HPDE6-E6E7 (cell line): ENCODE measurements around the gene CAMSAP1.
A peak's percentile ranks its signal among the peaks of the same experiment; 100 is the strongest.

Source experiments
- DNase-seq: peaks from one replicate; pipeline ENCODE4 v3.0.0; 2011; ENCODE audit warnings: missing footprints; ENCODE audit errors: extremely low spot score

CAMSAP1 gene

DNA sequence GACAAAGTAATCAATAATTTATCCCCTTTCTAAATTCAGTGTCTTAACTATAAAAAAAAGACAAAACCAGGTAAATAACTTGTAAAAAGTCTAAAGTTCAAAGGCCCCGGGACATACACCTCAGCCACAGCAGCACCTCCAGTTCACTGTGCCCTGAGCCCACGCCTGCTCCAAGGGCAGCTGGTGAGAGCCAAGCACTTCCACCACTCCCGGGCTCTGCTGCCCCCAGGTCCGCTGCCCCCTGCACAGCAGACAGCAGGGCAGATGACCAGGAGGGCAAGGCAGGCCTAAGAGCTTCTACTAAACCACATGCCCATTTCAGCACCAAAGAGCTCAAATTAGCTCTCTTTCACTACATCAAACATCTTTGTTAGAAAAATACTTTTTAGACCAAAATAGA is 91.9 kb downstream of the CAMSAP1 start:
- DNase-seq = no peak

DNA sequence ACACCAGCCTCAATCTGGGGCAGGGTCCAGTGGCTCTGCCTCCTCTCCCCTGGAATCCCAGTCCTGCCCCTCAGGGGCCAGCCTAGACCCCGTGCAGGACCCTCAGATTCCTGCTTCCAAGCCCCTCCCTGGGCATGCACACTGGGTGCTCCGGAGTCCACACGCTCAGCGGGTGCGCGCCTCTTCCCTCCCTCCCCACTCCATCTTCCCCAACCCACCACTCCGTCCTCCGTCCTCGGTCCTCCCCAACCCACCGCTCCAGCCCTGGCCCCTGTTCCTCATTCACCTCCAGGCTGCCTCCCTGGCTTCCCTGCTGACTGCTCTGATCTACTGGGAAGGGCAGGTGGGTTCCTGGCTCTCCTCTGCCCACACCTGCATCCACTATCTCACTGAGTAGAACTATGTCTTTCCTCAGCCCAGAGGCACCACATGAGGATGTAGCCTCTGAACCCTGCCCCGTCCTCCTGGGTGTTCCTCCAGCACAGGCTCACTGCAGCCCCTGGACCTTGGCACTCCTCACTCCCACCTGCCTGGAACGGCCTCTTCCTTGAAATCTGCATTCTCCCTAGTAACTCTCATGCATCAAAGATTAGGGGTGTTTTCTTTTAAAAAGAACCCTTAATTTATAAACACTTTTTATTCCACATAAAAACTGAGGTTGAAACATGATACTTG is 92.8 kb downstream of the CAMSAP1 start:
- no peak for DNase-seq

DNA sequence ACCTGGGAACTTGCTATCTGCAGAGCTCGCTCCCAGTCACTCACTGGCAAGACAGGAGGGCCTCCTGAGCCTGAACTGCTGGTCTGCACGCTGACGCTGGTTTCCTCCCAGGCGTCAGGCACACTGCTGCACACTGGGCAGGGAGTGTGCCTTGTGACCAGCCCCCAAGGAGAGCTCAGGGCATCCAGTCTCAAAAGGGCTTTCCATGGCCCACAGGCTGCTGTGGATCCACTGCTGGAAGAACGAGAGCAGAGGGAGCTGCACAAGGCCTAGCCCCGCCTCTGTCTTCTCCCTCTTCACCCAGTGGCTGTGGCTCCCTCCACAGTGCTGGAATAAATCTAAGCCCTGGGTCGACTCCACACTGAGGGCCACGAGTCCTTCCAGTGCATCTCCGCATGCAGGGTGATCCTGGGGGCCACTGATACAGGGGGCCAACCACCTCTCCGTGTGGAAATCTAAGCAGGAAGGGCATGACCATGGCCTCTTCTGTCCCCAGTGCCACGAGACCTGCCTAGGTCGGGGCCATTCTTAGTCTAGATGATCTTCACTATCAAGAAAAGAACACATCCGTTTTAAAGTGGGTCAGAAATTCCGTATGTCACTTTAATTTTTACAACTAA is 93.6 kb downstream of the CAMSAP1 start:
- no peak for DNase-seq

DNA sequence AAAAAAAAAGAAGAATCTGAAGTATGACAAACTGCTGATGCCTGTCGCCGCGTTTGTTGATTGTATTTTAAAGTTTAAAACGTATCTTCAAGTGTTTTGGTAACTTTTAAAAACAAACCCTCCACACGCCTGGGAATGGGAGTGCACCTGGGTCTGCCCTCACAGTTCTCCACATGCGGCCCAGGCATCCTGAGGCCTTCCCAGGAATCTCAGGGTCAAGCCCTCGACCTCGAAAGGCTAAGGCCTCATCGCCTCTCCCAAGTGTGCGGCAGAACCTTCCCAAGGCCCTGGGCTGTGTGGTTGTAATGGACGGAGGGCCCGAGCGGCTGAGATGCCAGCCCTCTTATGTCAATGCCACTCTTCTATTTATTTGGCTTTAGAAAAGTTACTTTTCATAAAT is 94.4 kb downstream of the CAMSAP1 start:
- DNase-seq = no peak

DNA sequence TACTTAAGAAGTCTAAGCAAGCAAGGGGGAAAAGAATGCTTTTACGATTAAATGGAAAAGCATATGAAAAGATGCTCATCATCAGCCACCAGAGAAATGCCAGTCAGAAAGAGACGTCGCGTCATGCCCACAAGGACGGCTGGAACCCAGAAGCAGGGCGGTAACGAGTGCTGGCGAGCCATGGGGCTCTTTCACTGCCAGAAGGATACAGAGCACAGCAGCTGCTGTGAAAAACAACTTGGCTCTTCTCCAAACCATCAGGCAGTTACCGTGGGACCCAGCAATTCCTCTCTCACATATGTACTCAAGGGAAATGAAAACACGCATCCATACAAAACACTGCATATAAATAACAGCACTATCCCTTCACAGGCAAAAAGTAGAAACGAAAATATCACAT is 95.5 kb downstream of the CAMSAP1 start:
- DNase-seq = no peak

DNA sequence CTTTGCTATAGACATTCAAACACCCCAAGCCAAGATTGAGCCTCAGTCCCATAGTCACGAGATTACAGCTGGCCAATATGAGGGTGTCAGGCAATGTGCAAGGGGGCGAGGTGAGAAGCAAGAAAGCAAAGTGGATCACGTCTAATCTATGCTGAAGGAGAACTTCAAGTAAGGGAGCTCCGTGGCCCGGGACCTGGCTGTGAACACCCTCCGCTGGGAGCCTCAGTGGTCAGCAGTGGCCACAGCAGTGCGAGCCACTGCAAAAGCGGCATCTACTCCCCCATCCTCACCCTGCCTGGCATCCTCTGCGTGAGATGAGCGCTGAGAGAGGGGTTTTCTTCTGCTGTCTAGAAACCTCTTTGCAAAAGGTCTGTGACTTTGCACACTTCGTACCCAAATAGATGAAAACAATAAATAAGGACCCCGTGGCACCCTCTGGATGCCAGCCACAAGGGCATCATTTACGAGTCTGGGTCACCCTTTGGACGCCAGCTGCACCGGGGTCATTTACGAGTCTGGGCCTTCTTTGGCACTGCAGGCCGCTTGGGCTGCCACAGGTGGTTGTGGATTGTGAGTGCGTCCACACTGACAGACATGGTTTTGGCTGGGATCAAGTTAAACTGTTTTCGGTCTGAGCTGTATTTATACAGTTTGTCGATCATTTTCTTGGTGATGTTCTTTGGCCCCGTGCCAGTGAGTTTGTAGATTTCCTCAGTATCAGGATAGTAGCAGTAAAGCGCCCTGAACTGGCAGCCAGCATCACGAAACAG is 96.4 kb downstream of the CAMSAP1 start:
- DNase-seq = no peak

DNA sequence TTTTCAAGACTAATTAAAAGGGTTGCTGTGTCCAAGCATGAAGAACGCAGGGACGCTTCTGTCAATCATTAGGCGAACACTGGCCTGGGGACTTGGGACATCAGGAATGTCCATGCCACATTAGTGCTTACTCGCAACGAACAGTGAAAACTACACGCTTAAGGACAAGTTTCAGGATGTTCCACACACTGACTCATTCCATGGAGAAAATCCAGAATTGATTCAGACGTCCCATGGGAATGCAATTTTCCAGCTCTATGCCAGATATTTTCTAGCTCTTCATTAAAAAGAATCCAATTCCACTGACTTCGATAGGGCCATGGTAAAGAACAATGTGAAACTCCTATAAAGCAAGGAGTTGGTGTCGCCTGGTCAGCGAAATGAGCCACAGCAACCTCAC is 98.2 kb downstream of the CAMSAP1 start:
- DNase-seq = no peak

DNA sequence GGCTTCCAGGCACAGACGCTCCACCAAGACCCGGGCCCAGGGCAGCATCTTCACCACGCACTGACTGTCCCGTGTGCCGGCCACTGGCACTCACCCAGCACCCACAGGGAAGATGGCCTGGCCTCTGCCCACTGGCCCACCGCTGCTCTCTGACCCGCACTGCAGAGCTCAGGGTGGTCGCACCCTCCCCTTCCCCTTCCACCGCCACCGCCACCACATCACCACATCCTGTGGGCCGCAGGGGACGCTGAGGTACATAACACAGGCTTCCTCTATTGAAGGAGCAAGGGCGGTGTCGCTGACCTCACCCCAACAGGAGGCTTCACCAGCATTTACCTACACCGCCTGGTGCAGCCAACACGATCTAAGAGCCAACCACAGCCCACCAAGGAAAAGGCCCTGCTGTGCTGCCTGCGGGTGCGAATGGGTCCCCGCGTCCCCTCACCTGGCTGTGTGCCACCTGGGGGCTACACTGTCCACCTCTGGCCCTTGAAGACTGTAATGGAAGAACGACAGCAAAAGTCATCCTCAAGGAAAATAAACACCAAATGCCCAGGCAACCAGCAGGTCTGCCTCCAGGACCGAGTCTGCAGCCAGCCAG is 101.8 kb downstream of the CAMSAP1 start:
- DNase-seq = no peak

DNA sequence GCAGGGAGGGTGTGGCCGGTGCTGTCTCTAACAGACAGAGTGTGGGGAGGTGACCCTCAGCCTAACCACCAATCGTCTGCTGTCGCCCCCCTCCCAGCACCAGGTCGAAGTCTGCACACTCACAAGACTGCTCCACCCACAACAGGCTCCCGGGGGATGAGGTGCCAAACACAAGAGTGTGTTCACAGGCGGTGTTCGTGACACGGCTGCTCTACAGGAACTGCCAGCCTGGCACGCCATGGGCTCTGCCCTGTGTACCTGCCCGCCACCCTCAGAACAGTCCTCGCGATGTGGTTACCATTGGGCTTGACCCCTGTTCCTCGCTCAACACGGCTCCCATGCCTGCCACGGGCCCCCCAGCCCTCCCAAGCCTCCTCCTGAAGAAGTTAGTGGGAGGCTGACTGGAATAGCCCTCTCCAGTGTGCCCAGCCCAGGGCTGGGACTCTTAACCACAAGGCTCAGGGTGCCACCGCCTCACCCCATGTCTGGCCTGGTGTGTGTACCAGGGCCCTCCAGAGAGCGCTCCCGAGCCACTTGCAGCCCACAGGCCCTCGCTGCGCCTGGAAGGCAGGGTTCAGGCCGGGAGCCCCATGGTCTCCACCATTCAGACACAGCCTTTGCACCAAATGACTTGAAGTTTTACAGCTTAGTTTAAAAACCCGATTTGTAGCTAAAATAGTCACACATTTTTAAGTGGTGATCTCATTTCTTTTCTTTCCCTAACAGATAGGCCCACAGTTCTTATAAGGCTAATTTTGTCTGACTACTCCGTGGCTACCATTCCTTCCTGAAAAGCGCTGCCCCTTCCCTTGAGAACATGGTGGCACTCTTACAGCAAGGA is 102.5 kb downstream of the CAMSAP1 start:
- no peak for DNase-seq

DNA sequence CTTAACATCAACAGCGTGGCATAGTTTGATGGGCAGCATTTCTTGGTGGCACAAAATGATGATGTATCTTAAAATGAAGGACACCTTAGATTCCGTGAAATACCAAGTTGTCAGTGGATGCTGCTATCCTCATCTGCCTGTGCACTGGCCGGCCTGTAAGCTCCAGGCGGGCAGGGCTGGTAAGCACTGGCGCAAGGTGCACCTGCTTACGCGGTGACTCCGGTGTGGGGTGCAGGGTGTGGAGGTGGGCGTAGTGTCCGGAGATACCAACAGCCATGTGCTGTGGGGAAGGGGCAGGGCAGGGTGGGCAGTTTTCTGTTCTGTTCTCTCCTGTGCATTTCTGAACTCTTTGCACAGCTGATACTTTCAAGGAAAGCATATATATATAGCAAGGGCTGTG is 103.9 kb downstream of the CAMSAP1 start:
- no peak for DNase-seq

DNA sequence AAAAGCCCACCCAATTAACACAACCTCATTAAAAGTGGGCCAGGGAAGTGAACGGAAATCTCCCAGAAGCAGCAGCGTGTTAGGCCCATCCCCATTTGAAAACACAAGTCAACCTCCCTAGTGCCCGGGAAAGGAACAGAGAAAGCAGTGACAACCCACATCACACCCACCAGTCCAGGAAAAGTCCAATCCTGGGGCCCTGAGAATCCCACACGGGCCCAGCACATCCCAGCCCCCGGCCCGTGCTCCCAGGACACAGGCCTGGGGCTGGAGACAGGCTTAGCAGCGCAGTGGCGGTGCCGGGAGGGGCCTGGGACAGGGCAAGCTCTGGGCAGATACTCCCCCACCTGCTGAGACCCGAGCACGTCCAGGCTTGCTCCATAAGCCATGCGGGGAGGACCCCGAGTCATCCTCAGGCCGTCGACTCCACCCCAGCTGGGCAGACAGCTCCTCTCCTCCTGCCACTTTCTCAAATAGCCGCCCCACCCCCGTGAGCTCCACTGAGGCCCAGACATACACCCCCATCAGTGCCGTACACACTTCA is 104.4 kb downstream of the CAMSAP1 start:
- no peak for DNase-seq

DNA sequence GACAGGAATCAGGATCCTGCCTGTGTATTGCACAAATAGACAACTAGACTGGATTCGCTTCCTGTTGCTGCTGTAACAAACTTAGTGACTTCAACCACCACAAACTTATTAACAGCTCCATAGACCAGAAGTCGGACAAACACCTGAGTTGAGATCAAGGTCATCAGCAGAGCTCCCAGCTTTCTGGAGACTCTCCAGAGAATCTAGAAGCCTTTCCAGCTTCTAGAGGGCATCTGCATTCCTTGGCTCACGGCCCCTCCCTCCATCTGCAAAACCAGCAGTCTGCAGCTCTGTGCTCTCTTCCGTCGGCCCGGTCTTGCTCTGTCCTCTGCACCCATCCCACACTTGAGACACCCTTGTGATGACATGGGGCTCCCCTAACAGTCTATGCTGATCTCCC is 106.3 kb downstream of the CAMSAP1 start:
- no peak for DNase-seq

DNA sequence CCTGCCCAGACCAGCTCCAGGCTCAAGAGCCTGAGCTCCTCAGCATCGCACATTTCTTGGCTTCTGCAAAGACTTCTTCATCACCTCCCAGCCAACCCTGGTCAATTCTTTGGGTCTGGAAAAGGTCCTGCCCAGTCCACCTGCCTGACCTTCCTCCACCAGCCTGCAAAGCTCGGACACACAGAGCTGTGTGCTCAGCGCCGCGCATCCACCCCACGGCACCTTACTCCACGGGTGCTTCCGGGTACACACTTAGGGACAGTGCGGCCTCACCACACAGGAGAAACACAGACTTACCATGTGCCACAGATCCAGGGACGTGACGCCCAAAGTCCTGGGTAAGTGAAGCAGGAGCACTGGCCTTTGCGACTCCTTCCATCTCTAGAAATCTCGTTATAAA is 108.1 kb downstream of the CAMSAP1 start:
- DNase-seq = no peak

DNA sequence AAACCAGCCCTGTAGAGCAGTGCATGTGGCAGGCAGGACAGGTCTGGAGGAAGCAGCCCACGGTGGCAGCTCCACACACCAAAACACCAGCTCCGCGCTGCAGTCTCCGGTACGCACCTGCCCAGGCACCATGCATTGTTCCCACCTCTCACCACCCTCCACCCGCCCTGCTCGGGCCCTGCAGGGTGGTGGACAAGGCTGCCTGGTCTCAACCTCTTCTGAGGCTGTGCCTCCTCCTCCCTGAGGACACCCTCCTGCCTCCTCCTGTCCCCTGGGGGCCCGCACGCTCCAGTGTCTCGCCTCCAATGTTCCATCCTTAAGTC is 109.1 kb downstream of the CAMSAP1 start:
- DNase-seq = no peak

DNA sequence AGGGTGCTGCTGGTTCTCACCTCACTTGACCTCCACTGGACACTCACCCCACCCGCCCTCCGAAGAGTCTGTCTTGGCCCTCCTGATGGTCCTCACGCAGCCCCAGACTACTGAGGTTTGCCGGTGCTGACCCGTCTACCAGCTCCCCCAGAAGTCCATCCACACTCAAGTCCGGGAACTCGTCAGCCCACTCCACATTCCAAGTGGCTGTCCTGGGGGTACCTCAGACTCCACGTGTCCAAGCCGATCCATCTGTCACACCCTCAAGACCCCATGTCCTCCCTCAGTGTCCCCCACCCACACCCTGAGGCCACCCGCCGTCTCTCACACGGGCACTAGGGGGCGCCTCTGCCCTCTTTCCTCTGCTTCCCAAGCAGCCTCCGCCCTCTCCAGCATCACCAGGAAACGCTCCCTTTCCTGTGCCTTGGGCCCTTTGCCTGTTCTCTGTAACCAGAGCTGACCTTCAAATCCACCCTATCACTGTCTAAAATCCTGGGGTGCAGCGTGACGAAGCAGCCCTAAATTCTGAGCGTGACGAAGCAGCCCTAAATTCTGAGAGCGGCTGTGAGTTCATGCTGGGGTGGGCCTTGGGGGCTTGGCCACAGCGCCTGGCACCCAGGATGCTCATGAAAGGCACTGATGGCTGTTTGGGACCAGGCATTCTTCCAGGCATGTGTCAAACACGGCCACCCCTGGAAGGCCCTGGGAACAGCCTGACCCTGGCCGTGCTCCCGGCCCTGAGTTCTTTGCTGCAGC is 109.7 kb downstream of the CAMSAP1 start:
- peak; percentile 54 for DNase-seq

DNA sequence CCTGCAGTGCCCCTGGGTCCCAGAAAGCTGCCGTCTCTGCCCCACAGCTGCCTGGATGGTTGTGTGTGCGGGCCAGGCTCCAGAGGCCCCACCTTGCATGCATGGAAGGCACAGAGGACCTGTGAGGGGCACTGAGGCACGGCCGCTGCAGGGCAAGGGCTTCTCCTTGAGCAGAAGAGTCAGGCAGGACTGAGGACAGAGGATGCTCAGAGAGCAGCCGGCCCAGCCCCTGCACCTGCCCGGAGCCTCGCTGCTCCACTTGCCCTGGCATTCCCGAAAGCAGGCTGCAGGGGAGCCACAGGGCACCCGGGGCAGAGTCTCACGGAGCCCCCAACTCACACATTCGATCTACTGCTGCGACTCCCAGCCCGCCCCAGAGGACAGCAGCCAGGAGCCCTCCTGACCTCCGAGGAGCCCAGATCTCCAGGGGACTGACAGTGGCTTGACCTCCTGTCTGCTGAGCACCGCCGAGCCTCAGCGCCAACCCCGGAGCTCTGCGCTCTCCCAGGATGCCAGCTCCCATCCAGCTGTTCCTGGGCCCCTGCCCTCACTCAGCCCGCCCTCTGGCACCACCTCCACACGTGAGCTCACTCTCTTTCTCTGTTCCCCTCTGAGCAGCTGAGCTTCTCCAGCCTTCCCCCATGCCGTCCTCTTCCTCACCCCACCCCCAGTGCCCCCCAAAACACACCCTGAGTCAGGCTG is 110.4 kb downstream of the CAMSAP1 start:
- no peak for DNase-seq

DNA sequence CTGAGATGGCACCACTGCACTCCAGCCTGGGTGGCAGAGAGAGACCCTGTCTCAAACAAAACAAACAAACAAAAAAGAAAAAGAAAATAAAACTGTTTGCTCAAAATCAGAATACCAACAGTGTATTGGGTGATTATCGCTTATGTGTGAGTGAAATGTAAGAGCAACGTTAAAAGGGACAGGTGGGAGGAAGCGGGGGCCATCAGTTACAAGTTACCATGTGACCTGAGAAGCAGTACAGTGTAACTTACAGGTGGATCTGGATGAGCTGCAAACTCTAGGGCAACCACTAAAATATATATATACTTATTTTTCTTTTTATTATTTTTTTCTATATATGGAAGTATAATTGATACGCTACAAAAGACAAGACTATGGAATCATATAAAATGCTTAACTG is 112.0 kb downstream of the CAMSAP1 start:
- DNase-seq = no peak

DNA sequence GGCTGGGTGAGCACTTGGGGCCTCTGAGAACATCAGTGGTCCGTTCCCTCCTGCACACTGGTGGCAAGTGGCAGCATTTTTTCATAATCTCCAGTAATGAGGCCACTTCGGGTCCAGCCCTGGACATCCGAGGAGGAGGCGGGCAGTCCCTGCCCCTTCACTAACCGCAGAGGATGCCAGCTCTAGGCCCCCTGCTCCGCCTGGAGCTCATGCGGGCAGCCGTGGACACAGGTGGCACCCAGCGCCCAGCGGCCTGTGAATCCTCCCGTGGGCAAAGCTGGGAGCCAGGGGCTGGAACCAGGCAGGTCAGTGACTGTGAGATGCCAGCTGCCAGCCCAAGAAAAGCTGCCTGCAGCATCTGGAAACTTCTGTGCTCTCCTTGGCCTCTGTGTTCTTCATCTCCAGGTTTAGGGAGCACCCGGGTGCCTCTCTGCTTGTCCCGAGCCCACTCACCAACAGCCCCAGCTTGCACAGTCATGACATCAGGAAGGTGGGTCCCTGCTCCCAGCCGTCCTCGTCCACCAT is 112.9 kb downstream of the CAMSAP1 start:
- no peak for DNase-seq

DNA sequence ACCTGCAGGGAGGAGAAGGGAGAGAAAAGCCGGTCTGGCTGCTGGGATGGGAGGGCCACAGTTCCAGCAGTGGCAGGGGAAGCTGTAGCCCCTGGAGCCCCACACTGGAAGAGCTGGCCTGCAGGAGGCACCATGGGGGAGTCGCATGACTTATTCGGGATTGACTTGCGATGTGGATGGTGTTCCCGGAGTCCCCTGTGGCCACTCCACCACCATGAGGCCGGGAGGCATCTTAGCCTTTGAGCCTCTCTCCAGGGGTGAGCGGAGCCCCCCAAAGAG is 113.3 kb downstream of the CAMSAP1 start:
- no peak for DNase-seq
